HCT116 (cell line): ENCODE measurements around the gene LLGL2. TPM values are rescaled to one million over a fixed set of nuclear protein-coding genes. Genes with fewer than 3 reads are reported as not detected.

Experiments used
- ATAC-seq: fragments of 200-7000 bp; cut with Tn5 transposase; 2 replicates; pipeline ENCODE4 v1.9.1; 2020; ENCODE audit warnings: mild to moderate bottlenecking, moderate library complexity
- BruUV-seq: library from RNA; stranded (reverse); fragments of 400-500 nt; replicated peaks from 2 replicates; lab custom pipeline; 2021; lab: Mats Ljungman, UMichigan
- CTCF ChIA-PET: fragments of 300-600 bp; sonication (Branson Sonifier 250); formaldehyde crosslinking; loops from one replicate; lab custom pipeline; 2021; ENCODE audit warnings: antibody characterized with exemption; lab: Charles Lee
- POLR2A ChIA-PET: fragments of 300-600, 350-600 bp; sonication (Branson Sonifier 250); formaldehyde crosslinking; loops from one replicate; lab custom pipeline; 2021; ENCODE audit warnings: antibody characterized with exemption; lab: Charles Lee
- RAD21 ChIA-PET, 2 experiments: fragments of 300-600 bp; sonication (Branson Sonifier 250); formaldehyde crosslinking; loops; one replicate each; lab custom pipeline; 2023; ENCODE audit warnings: low total read pairs in 2 of 2; ENCODE audit not compliant: uncharacterized antibody in 2 of 2, unreplicated experiment in 2 of 2, low non-redundant PET in 1 of 2; lab: Charles Lee
- DNase-seq: peaks from one replicate; pipeline ENCODE4 v3.0.0-alpha.2; 2010; ENCODE audit warnings: low read depth, low spot score
- H2AFZ ChIP-seq: fragments of 200-600 bp; shearing (Covaris generic), sonication (generic); 2 replicates; pipeline ENCODE4 v1.6.1; 2017; ENCODE audit warnings: low read depth, mixed run types, mixed read lengths, antibody characterized with exemption, low read length; ENCODE audit not compliant: poor library complexity, severe bottlenecking
- H3K27ac ChIP-seq: 2 replicates; pipeline ENCODE4 v1.5.1; 2012; ENCODE audit warnings: low read depth, low read length
- H3K27me3 ChIP-seq: fragments of 200-600 bp; sonication (generic); 2 replicates; pipeline ENCODE4 v1.6.1; 2016; ENCODE audit warnings: mixed run types, low read length, mixed read lengths; ENCODE audit not compliant: insufficient read depth
- H3K36me3 ChIP-seq, 2 experiments: fragments of 200-500 bp in 1 of 2; fragments of 200-600 bp in 1 of 2; sonication (Bioruptor generic) in 1 of 2; sonication (generic) in 1 of 2; 2 replicates each; pipeline versions ENCODE4 v1.5.1 to v1.6.1; 2014 to 2016; ENCODE audit warnings: low read length in 2 of 2, inconsistent platforms in 1 of 2, mixed read lengths in 1 of 2, mixed run types in 1 of 2; ENCODE audit not compliant: insufficient read depth in 2 of 2, control insufficient read depth in 1 of 2
- H3K4me1 ChIP-seq, 2 experiments: fragments of 200-600 bp in 1 of 2; sonication (generic) in 1 of 2; 2 replicates each; pipeline versions ENCODE4 v1.5.1 to v1.6.1; 2012 to 2017; ENCODE audit warnings: low read length in 2 of 2, inconsistent platforms in 1 of 2, mild to moderate bottlenecking in 1 of 2, mixed read lengths in 1 of 2, mixed run types in 1 of 2, moderate library complexity in 1 of 2; ENCODE audit not compliant: insufficient read depth in 2 of 2, control insufficient read depth in 1 of 2
- H3K4me2 ChIP-seq: fragments of 200-600 bp; sonication (generic); 2 replicates; pipeline ENCODE4 v1.6.1; 2017; ENCODE audit warnings: mixed run types, low read length, mixed read lengths
- H3K4me3 ChIP-seq, 2 experiments: fragments of 200-600 bp in 1 of 2; sonication (generic) in 1 of 2; replicated peaks in 1 of 2; 2 replicates each; pipeline ENCODE4 v1.5.1; 2011 to 2016; ENCODE audit warnings: low read length in 2 of 2, control low read depth in 1 of 2, low read depth in 1 of 2, mild to moderate bottlenecking in 1 of 2, mixed read lengths in 1 of 2, mixed run types in 1 of 2
- H3K79me2 ChIP-seq: fragments of 200-600 bp; sonication (generic); 2 replicates; pipeline ENCODE4 v1.6.1; 2017; ENCODE audit warnings: mild to moderate bottlenecking, mixed run types, low read length, moderate library complexity, mixed read lengths; ENCODE audit not compliant: insufficient read depth
- H3K9ac ChIP-seq: fragments of 200-600 bp; sonication (generic); 2 replicates; pipeline ENCODE4 v1.6.1; 2016; ENCODE audit warnings: low read length, mixed read lengths
- H3K9me2 ChIP-seq: fragments of 200-600 bp; sonication (generic), shearing (Covaris generic); 2 replicates; pipeline ENCODE4 v1.6.1; 2017; ENCODE audit warnings: mixed run types, mild to moderate bottlenecking, moderate library complexity; ENCODE audit not compliant: insufficient read depth
- H3K9me3 ChIP-seq, 2 experiments: fragments of 200-500 bp in 1 of 2; fragments of 200-600 bp in 1 of 2; sonication (Bioruptor generic) in 1 of 2; sonication (generic) in 1 of 2; 2 replicates each; pipeline ENCODE4 v1.6.1; 2014 to 2017; ENCODE audit warnings: low read length in 2 of 2, mixed read lengths in 2 of 2, inconsistent platforms in 1 of 2, low read depth in 1 of 2, mild to moderate bottlenecking in 1 of 2, mixed run types in 1 of 2, moderate library complexity in 1 of 2; ENCODE audit not compliant: control insufficient read depth in 1 of 2, insufficient read depth in 1 of 2
- H4K20me1 ChIP-seq: fragments of 200-600 bp; sonication (generic), shearing (Covaris generic); 2 replicates; pipeline ENCODE4 v1.6.1; 2017; ENCODE audit warnings: mixed run types, mild to moderate bottlenecking, moderate library complexity; ENCODE audit not compliant: insufficient read depth
- CBX3 ChIP-seq: IDR thresholded peaks from 2 replicates; pipeline ENCODE4 v1.6.1; 2012; ENCODE audit warnings: low read depth
- CEBPB ChIP-seq: IDR thresholded peaks from 2 replicates; pipeline ENCODE4 v1.6.1; 2012; ENCODE audit warnings: low read depth
- ELF1 ChIP-seq: IDR thresholded peaks from 2 replicates; pipeline ENCODE4 v1.6.1; 2012; ENCODE audit warnings: low read depth, borderline replicate concordance
- EZH2 ChIP-seq: fragments of 200-600 bp; sonication (generic); IDR thresholded peaks from 2 replicates; pipeline ENCODE4 v1.6.1; 2017; ENCODE audit warnings: antibody characterized with exemption, mixed run types
- EZH2phosphoT487 ChIP-seq: fragments of 200-600 bp; IDR thresholded peaks from 2 replicates; pipeline ENCODE4 v1.6.1; 2018; ENCODE audit warnings: antibody characterized with exemption, borderline replicate concordance
- FOSL1 ChIP-seq: IDR thresholded peaks from 2 replicates; pipeline ENCODE4 v1.6.1; 2012; ENCODE audit warnings: low read depth
- POLR2A ChIP-seq: IDR thresholded peaks from 2 replicates; pipeline ENCODE4 v1.7.0; 2011; ENCODE audit warnings: borderline replicate concordance; ENCODE audit not compliant: insufficient read depth, insufficient read length; ENCODE audit errors: extremely low read depth
- POLR2AphosphoS5 ChIP-seq: IDR thresholded peaks from 2 replicates; pipeline ENCODE4 v1.6.1; 2011; ENCODE audit warnings: mild to moderate bottlenecking, low read depth, low read length, moderate library complexity
- RAD21 ChIP-seq: IDR thresholded peaks from 2 replicates; pipeline ENCODE4 v1.6.1; 2012; ENCODE audit warnings: low read depth, mild to moderate bottlenecking
- SIN3A ChIP-seq: IDR thresholded peaks from 2 replicates; pipeline ENCODE4 v1.6.1; 2012; ENCODE audit warnings: low read depth
- SP1 ChIP-seq: IDR thresholded peaks from 2 replicates; pipeline ENCODE4 v1.6.1; 2012; ENCODE audit warnings: low read depth
- SRF ChIP-seq: IDR thresholded peaks from 2 replicates; pipeline ENCODE4 v1.6.1; 2012; ENCODE audit warnings: low read depth
- ZFX ChIP-seq: fragments of 450-650 bp; IDR thresholded peaks from 2 replicates; pipeline ENCODE4 v1.6.1; 2017
- ZNF274 ChIP-seq: fragments of 200-500 bp; sonication (Bioruptor generic); IDR thresholded peaks from 2 replicates; pipeline ENCODE4 v1.6.1; 2014; ENCODE audit warnings: mild to moderate bottlenecking, low read depth, low read length, inconsistent platforms
- intact Hi-C: fragments of 100-400 bp; cut with micrococcal nuclease; formaldehyde crosslinking; loops from 2 replicates; pipeline ENCODE4 v1.10.0; 2022
- total RNA-seq: library from RNA; stranded (reverse); gene quantifications from one replicate; pipeline ENCODE4 v1.2.1, GENCODE V29; 2021; ENCODE audit not compliant: unreplicated experiment
- TF ChIP-seq, protein P1 (sequence below): IDR thresholded peaks from 2 replicates; pipeline ENCODE4 v1.6.1; 2012
- TF ChIP-seq, protein P2 (sequence below): IDR thresholded peaks from 2 replicates; pipeline ENCODE4 v1.6.1; 2011; ENCODE audit warnings: mild to moderate bottlenecking, low read length, moderate library complexity; ENCODE audit not compliant: insufficient replicate concordance; ENCODE audit errors: extremely low read depth
- TF ChIP-seq, protein P3 (sequence below): IDR thresholded peaks from 2 replicates; pipeline ENCODE4 v1.6.1; 2012
- TF ChIP-seq, protein P4 (sequence below), 3 experiments: fragments of 200-600 bp in 1 of 3; sonication (generic) in 1 of 3; IDR thresholded peaks in 2 of 3; conservative IDR thresholded peaks in 1 of 3; 2 replicates each; pipeline ENCODE4 v1.5.1; 2012 to 2017; ENCODE audit warnings: low read depth in 2 of 3, low read length in 2 of 3, antibody characterized with exemption in 1 of 3, borderline replicate concordance in 1 of 3, control low read depth in 1 of 3, mild to moderate bottlenecking in 1 of 3, mixed read lengths in 1 of 3, mixed run types in 1 of 3, moderate library complexity in 1 of 3; ENCODE audit not compliant: insufficient read depth in 1 of 3
- TF ChIP-seq, protein P5 (sequence below): IDR thresholded peaks from 2 replicates; pipeline ENCODE4 v1.6.1; 2012; ENCODE audit warnings: low read depth

LLGL2 gene
- total RNA-seq, 1 experiment from 2014 or later: 209 TPM

DNA sequence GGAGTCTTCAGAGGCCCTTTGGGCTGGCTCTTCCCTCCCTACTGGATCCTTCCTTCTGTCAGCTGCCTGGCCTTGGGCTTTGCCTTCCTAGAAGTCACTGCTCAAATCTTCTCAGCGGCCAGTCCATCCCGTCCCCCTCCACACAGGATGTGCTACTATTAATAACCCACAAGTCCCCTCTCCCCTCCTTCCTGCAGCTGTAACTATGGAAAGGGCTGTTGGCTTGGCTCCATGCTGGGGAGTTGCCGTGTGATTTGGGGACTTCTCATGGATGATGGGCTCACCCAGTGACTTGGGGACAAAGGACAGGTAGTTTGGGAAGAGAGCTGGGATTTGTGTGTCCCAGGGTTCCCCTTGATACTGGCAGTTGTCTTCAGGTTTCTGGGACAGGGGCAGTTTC, 49.6 kb upstream of the LLGL2 start (continued):
- TF ChIP-seq RAD21: no peak
- TF ChIP-seq CBX3: no peak
- TF ChIP-seq, all 23 proteins: peak for 0

DNA sequence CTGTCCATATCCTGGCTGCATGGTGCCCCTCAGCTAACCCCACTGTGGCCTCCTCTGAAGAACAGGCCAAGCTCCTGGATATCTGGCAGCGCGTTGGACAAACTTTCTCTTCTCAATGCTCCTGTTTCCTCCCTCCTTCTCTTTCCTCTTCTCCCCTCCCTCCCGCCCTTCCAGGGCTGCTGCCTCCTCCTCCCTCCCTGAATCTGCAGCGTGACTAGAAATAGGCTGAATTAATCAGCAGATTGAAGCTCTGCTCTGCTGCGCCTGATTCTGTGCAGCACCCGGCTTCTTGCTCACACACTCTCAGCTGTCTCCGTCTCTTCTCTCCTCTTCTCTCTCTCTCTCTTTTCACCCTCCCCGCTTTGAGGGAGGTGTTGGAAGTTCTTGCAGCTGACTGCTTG, 49.2 kb upstream of the LLGL2 start:
- H3K4me1 ChIP-seq: no peaks in the 10 kb centered on the region
- H3K9me3 ChIP-seq: no peaks in the 10 kb centered on the region
- TF ChIP-seq EZH2phosphoT487 (no peak), FOSL1 (no peak), SRF (no peak), POLR2AphosphoS5 (no peak), CBX3 (no peak), SIN3A (no peak), RAD21 (no peak), ZNF274 (no peak), ZFX (no peak), POLR2A (no peak), SP1 (no peak), EZH2 (no peak), CEBPB (no peak), ELF1 (no peak)
- TF ChIP-seq, protein P1, sequence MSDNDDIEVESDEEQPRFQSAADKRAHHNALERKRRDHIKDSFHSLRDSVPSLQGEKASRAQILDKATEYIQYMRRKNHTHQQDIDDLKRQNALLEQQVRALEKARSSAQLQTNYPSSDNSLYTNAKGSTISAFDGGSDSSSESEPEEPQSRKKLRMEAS: no peak
- TF ChIP-seq, protein P2, sequence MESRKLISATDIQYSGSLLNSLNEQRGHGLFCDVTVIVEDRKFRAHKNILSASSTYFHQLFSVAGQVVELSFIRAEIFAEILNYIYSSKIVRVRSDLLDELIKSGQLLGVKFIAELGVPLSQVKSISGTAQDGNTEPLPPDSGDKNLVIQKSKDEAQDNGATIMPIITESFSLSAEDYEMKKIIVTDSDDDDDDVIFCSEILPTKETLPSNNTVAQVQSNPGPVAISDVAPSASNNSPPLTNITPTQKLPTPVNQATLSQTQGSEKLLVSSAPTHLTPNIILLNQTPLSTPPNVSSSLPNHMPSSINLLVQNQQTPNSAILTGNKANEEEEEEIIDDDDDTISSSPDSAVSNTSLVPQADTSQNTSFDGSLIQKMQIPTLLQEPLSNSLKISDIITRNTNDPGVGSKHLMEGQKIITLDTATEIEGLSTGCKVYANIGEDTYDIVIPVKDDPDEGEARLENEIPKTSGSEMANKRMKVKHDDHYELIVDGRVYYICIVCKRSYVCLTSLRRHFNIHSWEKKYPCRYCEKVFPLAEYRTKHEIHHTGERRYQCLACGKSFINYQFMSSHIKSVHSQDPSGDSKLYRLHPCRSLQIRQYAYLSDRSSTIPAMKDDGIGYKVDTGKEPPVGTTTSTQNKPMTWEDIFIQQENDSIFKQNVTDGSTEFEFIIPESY: no peak
- TF ChIP-seq, protein P3, sequence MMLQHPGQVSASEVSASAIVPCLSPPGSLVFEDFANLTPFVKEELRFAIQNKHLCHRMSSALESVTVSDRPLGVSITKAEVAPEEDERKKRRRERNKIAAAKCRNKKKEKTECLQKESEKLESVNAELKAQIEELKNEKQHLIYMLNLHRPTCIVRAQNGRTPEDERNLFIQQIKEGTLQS: no peak
- TF ChIP-seq, protein P4, sequence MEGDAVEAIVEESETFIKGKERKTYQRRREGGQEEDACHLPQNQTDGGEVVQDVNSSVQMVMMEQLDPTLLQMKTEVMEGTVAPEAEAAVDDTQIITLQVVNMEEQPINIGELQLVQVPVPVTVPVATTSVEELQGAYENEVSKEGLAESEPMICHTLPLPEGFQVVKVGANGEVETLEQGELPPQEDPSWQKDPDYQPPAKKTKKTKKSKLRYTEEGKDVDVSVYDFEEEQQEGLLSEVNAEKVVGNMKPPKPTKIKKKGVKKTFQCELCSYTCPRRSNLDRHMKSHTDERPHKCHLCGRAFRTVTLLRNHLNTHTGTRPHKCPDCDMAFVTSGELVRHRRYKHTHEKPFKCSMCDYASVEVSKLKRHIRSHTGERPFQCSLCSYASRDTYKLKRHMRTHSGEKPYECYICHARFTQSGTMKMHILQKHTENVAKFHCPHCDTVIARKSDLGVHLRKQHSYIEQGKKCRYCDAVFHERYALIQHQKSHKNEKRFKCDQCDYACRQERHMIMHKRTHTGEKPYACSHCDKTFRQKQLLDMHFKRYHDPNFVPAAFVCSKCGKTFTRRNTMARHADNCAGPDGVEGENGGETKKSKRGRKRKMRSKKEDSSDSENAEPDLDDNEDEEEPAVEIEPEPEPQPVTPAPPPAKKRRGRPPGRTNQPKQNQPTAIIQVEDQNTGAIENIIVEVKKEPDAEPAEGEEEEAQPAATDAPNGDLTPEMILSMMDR (IDR thresholded peaks at IDR 0.05 in 2 of 3, conservative IDR thresholded peaks at IDR 0.05 in 1 of 3; ENCODE audit: borderline replicate concordance in 1 of 3, insufficient read depth in 1 of 3, low read depth in 2 of 3, low read length in 2 of 3): no peak
- TF ChIP-seq, protein P5, sequence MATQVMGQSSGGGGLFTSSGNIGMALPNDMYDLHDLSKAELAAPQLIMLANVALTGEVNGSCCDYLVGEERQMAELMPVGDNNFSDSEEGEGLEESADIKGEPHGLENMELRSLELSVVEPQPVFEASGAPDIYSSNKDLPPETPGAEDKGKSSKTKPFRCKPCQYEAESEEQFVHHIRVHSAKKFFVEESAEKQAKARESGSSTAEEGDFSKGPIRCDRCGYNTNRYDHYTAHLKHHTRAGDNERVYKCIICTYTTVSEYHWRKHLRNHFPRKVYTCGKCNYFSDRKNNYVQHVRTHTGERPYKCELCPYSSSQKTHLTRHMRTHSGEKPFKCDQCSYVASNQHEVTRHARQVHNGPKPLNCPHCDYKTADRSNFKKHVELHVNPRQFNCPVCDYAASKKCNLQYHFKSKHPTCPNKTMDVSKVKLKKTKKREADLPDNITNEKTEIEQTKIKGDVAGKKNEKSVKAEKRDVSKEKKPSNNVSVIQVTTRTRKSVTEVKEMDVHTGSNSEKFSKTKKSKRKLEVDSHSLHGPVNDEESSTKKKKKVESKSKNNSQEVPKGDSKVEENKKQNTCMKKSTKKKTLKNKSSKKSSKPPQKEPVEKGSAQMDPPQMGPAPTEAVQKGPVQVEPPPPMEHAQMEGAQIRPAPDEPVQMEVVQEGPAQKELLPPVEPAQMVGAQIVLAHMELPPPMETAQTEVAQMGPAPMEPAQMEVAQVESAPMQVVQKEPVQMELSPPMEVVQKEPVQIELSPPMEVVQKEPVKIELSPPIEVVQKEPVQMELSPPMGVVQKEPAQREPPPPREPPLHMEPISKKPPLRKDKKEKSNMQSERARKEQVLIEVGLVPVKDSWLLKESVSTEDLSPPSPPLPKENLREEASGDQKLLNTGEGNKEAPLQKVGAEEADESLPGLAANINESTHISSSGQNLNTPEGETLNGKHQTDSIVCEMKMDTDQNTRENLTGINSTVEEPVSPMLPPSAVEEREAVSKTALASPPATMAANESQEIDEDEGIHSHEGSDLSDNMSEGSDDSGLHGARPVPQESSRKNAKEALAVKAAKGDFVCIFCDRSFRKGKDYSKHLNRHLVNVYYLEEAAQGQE: no peak
- TF ChIP-seq, all 23 proteins: peak for 0
- no TSS peak for BruUV-seq
- Histone ChIP-seq H3K27me3 (no peaks in the 10 kb centered on the region), H3K27ac (no peak overlapping the region), H3K36me3 (no peaks in the 10 kb centered on the region), H3K79me2 (no peaks in the 10 kb centered on the region), H3K4me3 (no peak overlapping the region), H3K9me2 (no peaks in the 10 kb centered on the region), H3K9ac (no peak overlapping the region), H2AFZ (no peak overlapping the region), H3K4me2 (no peak overlapping the region), H4K20me1 (no peaks in the 10 kb centered on the region)
- ChIA-PET CTCF (interaction anchor here (0.6 to 1.4 kb wide), 2 partner anchors 27 to 49 kb away, joined by 3 to 4 read pairs; no protein-coding TSS in a partner anchor), RAD21 (no interaction called here), POLR2A (no interaction called here)
- intact Hi-C loops: no loop called here
- ATAC-seq (no peak), DNase-seq (no peak)
